RWPE2 (cell line): ENCODE results near the gene TMOD3.
A peak's percentile ranks its signal among the peaks of the same experiment; 100 is the strongest.

Source experiments
- ATAC-seq: fragments of 200-7000 bp; cut with Tn5 transposase; 3 replicates; pipeline ENCODE4 v1.9.1; 2021; ENCODE audit warnings: low read depth
- DNase-seq: peaks from one replicate; pipeline ENCODE4 v3.0.0-alpha.2; 2020; ENCODE audit warnings: low spot score
- H3K27ac ChIP-seq: fragments of 450-650 bp; 2 replicates; pipeline ENCODE4 v1.5.1; 2017; ENCODE audit warnings: mild to moderate bottlenecking; ENCODE audit not compliant: poor library complexity, severe bottlenecking
- H3K27me3 ChIP-seq: fragments of 250-450 bp; sonication (Bioruptor Pico); 2 replicates; pipeline ENCODE4 v1.5.1; 2021; ENCODE audit warnings: mild to moderate bottlenecking, moderate library complexity; ENCODE audit not compliant: insufficient read depth, poor library complexity, severe bottlenecking
- H3K36me3 ChIP-seq: fragments of 250-450 bp; sonication (Bioruptor Pico); 2 replicates; pipeline ENCODE4 v1.5.1; 2020; ENCODE audit warnings: low read depth, mild to moderate bottlenecking, moderate library complexity
- H3K4me1 ChIP-seq: fragments of 250-450 bp; sonication (Bioruptor Pico); 2 replicates; pipeline ENCODE4 v1.5.1; 2021; ENCODE audit warnings: mild to moderate bottlenecking, moderate library complexity; ENCODE audit not compliant: insufficient read depth, poor library complexity, severe bottlenecking
- H3K4me3 ChIP-seq: fragments of 250-450 bp; sonication (Bioruptor Pico); 2 replicates; pipeline ENCODE4 v1.5.1; 2021; ENCODE audit warnings: mild to moderate bottlenecking, moderate library complexity; ENCODE audit not compliant: severe bottlenecking
- H3K9me3 ChIP-seq: fragments of 250-450 bp; sonication (Bioruptor Pico); 2 replicates; pipeline ENCODE4 v1.5.1; 2021; ENCODE audit warnings: mild to moderate bottlenecking, moderate library complexity; ENCODE audit not compliant: severe bottlenecking
- CTCF ChIP-seq: fragments of 450-650 bp; IDR thresholded peaks from one replicate; pipeline ENCODE4 v1.5.1; 2017; ENCODE audit warnings: mild to moderate bottlenecking, moderate library complexity; ENCODE audit not compliant: poor library complexity, severe bottlenecking

TMOD3 gene

GRCh38 chr15:51869060-51869421 lies 39.6 kb downstream of the TMOD3 start:
- ATAC-seq (peak; percentile 54), DNase-seq (no peak)
- peaks cover 92% of the 10 kb centered on the region for H3K36me3 ChIP-seq
- no peaks in the 10 kb centered on the region for H3K27me3 ChIP-seq
- H3K27ac ChIP-seq = peak overlapping the region; percentile 100
- H3K9me3 ChIP-seq = no peaks in the 10 kb centered on the region
- H3K4me1 ChIP-seq = peaks cover 61% of the 10 kb centered on the region
- H3K4me3 ChIP-seq = no peak overlapping the region
- TF ChIP-seq CTCF = no peak

GRCh38 chr15:51870774-51871173 lies 41.3 kb downstream of the TMOD3 start:
- Histone ChIP-seq H3K9me3 (no peaks in the 10 kb centered on the region), H3K36me3 (peaks cover 82% of the 10 kb centered on the region), H3K27me3 (no peaks in the 10 kb centered on the region), H3K4me1 (peaks cover 60% of the 10 kb centered on the region), H3K27ac (peak overlapping the region; percentile 100), H3K4me3 (no peak overlapping the region)
- DNase-seq = no peak
- TF ChIP-seq CTCF = no peak
- no peak for ATAC-seq

- no peaks in the 10 kb centered on the region for H3K9me3 ChIP-seq
- peak; percentile 90 for ATAC-seq
- no peak overlapping the region for H3K4me3 ChIP-seq
- H3K27me3 ChIP-seq = no peaks in the 10 kb centered on the region
- H3K4me1 ChIP-seq = peaks cover 66% of the 10 kb centered on the region
- no peak for TF ChIP-seq CTCF
- H3K27ac ChIP-seq = peak overlapping the region; percentile 100
- DNase-seq = peak; percentile 96
- H3K36me3 ChIP-seq = peaks cover 73% of the 10 kb centered on the region
Measured at GRCh38 chr15:51874751-51875644, 45.5 kb downstream of the TMOD3 start.

- ATAC-seq = peak; percentile 24
- H3K9me3 ChIP-seq = no peaks in the 10 kb centered on the region
- peaks cover 73% of the 10 kb centered on the region for H3K36me3 ChIP-seq
- peak; percentile 75 for DNase-seq
- H3K27ac ChIP-seq = peak overlapping the region; percentile 100
- TF ChIP-seq CTCF = no peak
- H3K4me3 ChIP-seq = no peak overlapping the region
- H3K4me1 ChIP-seq = peaks cover 73% of the 10 kb centered on the region
- no peaks in the 10 kb centered on the region for H3K27me3 ChIP-seq
Measured at GRCh38 chr15:51876169-51876568, 46.7 kb downstream of the TMOD3 start.
